ENCODE measurements around the gene NUP205.

The NUP205 gene

DNA sequence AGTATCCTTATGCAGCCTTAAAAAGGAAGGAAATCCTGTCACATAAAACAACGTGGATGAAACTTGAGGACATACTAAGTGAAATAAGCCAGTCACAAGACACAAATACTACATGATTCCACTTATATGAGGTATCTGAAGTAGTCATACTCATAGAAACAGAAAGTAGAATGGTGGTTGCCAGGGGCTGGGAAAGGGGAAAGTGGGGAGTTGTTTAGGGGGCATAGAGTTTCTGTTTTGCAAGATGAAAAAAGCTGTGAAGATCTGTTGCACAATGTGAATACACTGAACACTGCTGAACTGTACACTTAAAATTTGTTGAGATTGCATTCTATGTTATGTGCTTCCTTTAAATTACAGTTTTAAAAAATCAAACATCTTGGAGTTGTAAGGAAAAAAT lies 2.9 kb downstream of the NUP205 start:
- no peaks in the 10 kb centered on the region for H4K20me1 ChIP-seq (ENCODE audit: insufficient read depth, low read length)
- H3K9me3 ChIP-seq (ENCODE audit: low read length) = no peaks in the 10 kb centered on the region
- H3K27me3 ChIP-seq (ENCODE audit: insufficient read depth, low read length) = no peaks in the 10 kb centered on the region
- no peak overlapping the region for H3K4me2 ChIP-seq (ENCODE audit: low read length)
- no peaks in the 10 kb centered on the region for H3F3A ChIP-seq (ENCODE audit: insufficient read depth, low read length)
- H3K27ac ChIP-seq (ENCODE audit: low read depth, low read length, poor library complexity, severe bottlenecking) = no peak overlapping the region
- H3K36me3 ChIP-seq (ENCODE audit: insufficient read depth, low read length) = peaks cover 34% of the 10 kb centered on the region
- H3K9ac ChIP-seq (ENCODE audit: low read length) = no peak overlapping the region
- no peak for TF ChIP-seq EZH2 (IDR thresholded peaks at IDR 0.05; ENCODE audit: borderline replicate concordance, low read length)
- TF ChIP-seq, protein P1, sequence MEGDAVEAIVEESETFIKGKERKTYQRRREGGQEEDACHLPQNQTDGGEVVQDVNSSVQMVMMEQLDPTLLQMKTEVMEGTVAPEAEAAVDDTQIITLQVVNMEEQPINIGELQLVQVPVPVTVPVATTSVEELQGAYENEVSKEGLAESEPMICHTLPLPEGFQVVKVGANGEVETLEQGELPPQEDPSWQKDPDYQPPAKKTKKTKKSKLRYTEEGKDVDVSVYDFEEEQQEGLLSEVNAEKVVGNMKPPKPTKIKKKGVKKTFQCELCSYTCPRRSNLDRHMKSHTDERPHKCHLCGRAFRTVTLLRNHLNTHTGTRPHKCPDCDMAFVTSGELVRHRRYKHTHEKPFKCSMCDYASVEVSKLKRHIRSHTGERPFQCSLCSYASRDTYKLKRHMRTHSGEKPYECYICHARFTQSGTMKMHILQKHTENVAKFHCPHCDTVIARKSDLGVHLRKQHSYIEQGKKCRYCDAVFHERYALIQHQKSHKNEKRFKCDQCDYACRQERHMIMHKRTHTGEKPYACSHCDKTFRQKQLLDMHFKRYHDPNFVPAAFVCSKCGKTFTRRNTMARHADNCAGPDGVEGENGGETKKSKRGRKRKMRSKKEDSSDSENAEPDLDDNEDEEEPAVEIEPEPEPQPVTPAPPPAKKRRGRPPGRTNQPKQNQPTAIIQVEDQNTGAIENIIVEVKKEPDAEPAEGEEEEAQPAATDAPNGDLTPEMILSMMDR (IDR thresholded peaks at IDR 0.05; ENCODE audit: low read length) = no peak
- H2AFZ ChIP-seq (ENCODE audit: low read length) = no peak overlapping the region
- no peaks in the 10 kb centered on the region for H3K9me2 ChIP-seq (ENCODE audit: low read depth, low read length)
- peaks cover 77% of the 10 kb centered on the region for H3K79me2 ChIP-seq (ENCODE audit: insufficient read depth, low read length)
- H3K4me1 ChIP-seq (ENCODE audit: insufficient read depth, low read length, severe bottlenecking) = peaks cover 38% of the 10 kb centered on the region
- H3K4me3 ChIP-seq (ENCODE audit: low read depth, low read length, poor library complexity, severe bottlenecking) = no peak overlapping the region

DNA sequence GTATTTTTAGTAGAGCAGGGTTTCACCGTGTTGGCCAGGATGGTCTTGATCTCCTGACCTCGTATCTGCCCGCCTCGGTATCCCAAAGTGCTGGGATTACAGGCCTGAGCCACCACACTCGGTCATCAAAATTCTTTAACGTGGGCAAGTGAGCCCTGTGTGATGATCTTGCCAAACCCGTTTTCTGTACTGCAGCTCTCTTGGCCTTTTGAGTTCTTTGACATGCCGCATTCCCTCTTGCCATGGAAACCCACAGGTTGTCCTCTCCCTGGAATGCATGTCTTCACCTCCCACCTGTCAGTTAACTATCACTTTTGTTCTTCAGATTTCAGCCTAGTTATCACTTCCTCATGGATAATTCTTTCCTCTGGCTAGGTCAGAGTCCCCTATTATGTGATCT lies 5.0 kb downstream of the NUP205 start:
- no peak overlapping the region for H2AFZ ChIP-seq (ENCODE audit: low read length)
- no peak overlapping the region for H3K4me3 ChIP-seq (ENCODE audit: low read depth, low read length, poor library complexity, severe bottlenecking)
- peaks cover 96% of the 10 kb centered on the region for H3K79me2 ChIP-seq (ENCODE audit: insufficient read depth, low read length)
- H3K9me3 ChIP-seq (ENCODE audit: low read length) = no peaks in the 10 kb centered on the region
- no peak for TF ChIP-seq EZH2 (IDR thresholded peaks at IDR 0.05; ENCODE audit: borderline replicate concordance, low read length)
- TF ChIP-seq, protein P1 (IDR thresholded peaks at IDR 0.05; ENCODE audit: low read length) = no peak
- H3K36me3 ChIP-seq (ENCODE audit: insufficient read depth, low read length) = peaks cover 45% of the 10 kb centered on the region
- H3K4me2 ChIP-seq (ENCODE audit: low read length) = no peak overlapping the region
- no peak overlapping the region for H3K9ac ChIP-seq (ENCODE audit: low read length)
- H4K20me1 ChIP-seq (ENCODE audit: insufficient read depth, low read length) = no peaks in the 10 kb centered on the region
- H3K4me1 ChIP-seq (ENCODE audit: insufficient read depth, low read length, severe bottlenecking) = peaks cover 21% of the 10 kb centered on the region
- H3K27me3 ChIP-seq (ENCODE audit: insufficient read depth, low read length) = no peaks in the 10 kb centered on the region
- no peaks in the 10 kb centered on the region for H3F3A ChIP-seq (ENCODE audit: insufficient read depth, low read length)
- H3K27ac ChIP-seq (ENCODE audit: low read depth, low read length, poor library complexity, severe bottlenecking) = no peak overlapping the region
- H3K9me2 ChIP-seq (ENCODE audit: low read depth, low read length) = no peaks in the 10 kb centered on the region

DNA sequence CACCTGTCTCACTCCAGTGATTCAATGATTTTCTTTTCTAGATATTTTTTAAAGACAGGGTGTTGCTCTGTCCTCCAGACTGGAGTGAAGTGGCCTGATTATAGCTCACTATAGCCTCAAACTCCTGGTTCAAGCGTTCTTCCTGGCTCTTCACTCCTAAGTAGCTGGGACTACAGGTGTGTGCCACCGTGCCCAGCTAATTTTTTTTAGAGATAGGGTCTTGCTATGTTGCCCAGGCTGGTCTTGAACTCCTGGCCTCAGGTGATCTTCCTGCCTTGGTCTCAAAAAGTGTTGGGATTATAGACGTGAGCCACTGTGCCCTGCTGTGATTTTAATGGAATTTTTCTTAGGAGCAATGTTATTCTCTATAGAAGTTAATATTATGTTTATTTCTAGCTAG lies 14.1 kb downstream of the NUP205 start:
- no peaks in the 10 kb centered on the region for H3K9me3 ChIP-seq (ENCODE audit: low read length)
- H2AFZ ChIP-seq (ENCODE audit: low read length) = no peak overlapping the region
- no peaks in the 10 kb centered on the region for H3K27me3 ChIP-seq (ENCODE audit: insufficient read depth, low read length)
- H3F3A ChIP-seq (ENCODE audit: insufficient read depth, low read length) = no peaks in the 10 kb centered on the region
- TF ChIP-seq EZH2 (IDR thresholded peaks at IDR 0.05; ENCODE audit: borderline replicate concordance, low read length) = no peak
- TF ChIP-seq, protein P1 (IDR thresholded peaks at IDR 0.05; ENCODE audit: low read length) = no peak
- H3K27ac ChIP-seq (ENCODE audit: low read depth, low read length, poor library complexity, severe bottlenecking) = no peak overlapping the region
- peaks cover 58% of the 10 kb centered on the region for H3K36me3 ChIP-seq (ENCODE audit: insufficient read depth, low read length)
- no peak overlapping the region for H3K9ac ChIP-seq (ENCODE audit: low read length)
- H3K4me2 ChIP-seq (ENCODE audit: low read length) = no peak overlapping the region
- H3K79me2 ChIP-seq (ENCODE audit: insufficient read depth, low read length) = peaks cover 49% of the 10 kb centered on the region
- H3K9me2 ChIP-seq (ENCODE audit: low read depth, low read length) = no peaks in the 10 kb centered on the region
- no peaks in the 10 kb centered on the region for H3K4me1 ChIP-seq (ENCODE audit: insufficient read depth, low read length, severe bottlenecking)
- no peaks in the 10 kb centered on the region for H4K20me1 ChIP-seq (ENCODE audit: insufficient read depth, low read length)
- H3K4me3 ChIP-seq (ENCODE audit: low read depth, low read length, poor library complexity, severe bottlenecking) = no peak overlapping the region

Data from OCI-LY1 (cell line).